ENCODE data around the gene HTT-AS.

HTT-AS gene

DNA sequence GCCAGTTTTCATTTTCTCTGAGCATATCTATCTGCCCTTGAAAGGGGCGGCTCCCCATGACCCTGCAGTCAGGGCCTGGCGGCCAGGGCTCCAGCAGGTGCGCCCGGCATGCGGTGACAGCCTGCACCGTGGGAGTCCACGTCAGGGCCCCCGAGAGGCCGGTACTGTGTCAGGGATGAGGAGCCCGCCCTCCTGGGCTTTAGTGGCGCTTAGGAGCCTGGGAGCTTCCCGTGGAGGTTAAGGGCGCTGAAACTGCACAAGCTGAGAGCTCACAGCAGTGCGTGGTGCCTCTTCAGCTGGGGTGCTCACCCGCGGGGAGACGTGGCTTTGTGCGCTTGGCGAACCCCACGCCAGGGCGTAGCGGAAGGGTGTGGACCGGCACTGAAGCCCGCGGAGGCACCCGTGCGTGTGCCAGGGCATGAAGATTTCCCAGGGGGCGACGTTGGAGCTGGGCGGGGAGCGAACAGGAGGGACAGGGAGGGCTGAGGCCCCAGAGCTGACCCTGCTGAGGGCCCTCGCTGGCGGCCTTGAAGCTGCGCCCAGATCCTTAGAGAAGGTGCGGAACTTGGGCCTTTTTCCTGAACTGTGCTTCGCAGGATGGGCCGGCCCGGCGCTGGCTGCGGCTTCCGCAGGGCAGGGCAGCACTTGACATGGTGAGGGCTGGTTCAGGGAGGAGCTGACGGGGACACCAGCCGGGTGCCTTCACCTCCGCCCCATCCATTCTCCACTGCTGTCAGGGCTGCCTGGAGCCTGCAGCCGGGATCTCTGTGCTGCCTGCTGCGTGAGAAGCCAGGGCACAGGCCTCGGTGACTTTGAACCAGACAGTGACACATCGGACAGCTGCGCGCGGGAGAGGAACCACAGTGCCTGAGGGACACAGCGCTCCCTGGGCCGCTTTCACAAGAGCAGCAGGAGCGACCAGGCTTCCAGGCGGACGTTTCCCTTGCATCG is 32.9 kb downstream of the HTT-AS start:
- Histone ChIP-seq H3K9me3 (no peaks in the 10 kb centered on the region), H3K4me3 (peak overlapping the region; percentile 49 to 52), H3K27ac (peak overlapping the region; percentile 13 to 64), H3K36me3 (no peaks in the 10 kb centered on the region), H3K4me1 (peaks cover 0 to 33% (median 19%) of the 10 kb centered on the region in 4 donors), H3K27me3 (peaks cover 0 to 7% of the 10 kb centered on the region in 2 donors)
- intact Hi-C loops (cut with DNase I; ENCODE audit: low total_unique reads): no loop called here
- TF ChIP-seq, protein P1, sequence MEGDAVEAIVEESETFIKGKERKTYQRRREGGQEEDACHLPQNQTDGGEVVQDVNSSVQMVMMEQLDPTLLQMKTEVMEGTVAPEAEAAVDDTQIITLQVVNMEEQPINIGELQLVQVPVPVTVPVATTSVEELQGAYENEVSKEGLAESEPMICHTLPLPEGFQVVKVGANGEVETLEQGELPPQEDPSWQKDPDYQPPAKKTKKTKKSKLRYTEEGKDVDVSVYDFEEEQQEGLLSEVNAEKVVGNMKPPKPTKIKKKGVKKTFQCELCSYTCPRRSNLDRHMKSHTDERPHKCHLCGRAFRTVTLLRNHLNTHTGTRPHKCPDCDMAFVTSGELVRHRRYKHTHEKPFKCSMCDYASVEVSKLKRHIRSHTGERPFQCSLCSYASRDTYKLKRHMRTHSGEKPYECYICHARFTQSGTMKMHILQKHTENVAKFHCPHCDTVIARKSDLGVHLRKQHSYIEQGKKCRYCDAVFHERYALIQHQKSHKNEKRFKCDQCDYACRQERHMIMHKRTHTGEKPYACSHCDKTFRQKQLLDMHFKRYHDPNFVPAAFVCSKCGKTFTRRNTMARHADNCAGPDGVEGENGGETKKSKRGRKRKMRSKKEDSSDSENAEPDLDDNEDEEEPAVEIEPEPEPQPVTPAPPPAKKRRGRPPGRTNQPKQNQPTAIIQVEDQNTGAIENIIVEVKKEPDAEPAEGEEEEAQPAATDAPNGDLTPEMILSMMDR (IDR thresholded peaks at IDR 0.05): no peak
- peak; percentile 67 to 79 for DNase-seq

DNA sequence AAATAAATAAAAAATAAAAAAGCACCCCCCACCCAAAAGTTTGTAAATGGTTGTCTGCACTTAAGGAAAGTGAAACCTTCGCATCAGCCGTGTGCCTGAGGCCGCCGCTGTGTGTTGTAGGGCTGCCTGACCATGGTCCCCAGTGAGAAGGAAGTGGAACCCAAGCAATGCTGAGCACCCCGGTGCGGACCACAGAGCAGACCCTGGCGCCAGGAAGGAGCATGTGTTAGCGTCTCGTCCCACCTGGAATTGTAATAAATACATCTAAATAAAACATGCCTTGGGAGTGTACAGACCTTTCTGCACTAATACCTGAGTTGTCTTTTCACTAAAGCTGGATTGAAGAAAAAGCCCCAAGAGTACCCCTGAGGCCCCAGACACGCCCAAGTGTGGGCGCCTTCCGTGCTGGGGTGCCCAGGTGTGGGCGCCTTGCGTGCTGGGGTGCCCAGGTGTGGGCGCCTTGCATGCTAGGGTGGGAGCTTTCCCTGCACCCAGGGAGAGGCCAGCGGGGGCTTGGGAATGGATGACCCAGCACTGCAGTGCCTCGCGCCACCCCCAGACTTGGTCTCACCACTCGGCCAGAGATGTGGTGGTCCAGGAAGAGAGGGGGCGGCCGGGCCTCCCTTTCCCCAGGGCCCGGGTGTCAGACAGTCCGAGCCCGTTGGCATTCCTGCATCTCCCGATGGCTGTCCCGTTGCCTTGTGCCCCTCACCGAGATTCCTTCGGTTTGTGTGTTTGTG is 33.7 kb downstream of the HTT-AS start:
- Histone ChIP-seq H3K27me3 (peaks cover 0 to 7% of the 10 kb centered on the region in 2 donors), H3K9me3 (no peaks in the 10 kb centered on the region), H3K36me3 (no peaks in the 10 kb centered on the region), H3K4me1 (peaks cover 0 to 33% (median 19%) of the 10 kb centered on the region in 4 donors), H3K4me3 (peak overlapping the region; percentile 49 to 52), H3K27ac (no peak overlapping the region)
- TF ChIP-seq, protein P1 (IDR thresholded peaks at IDR 0.05): no peak
- no peak for DNase-seq
- intact Hi-C loops (cut with DNase I; ENCODE audit: low total_unique reads): no loop called here

DNA sequence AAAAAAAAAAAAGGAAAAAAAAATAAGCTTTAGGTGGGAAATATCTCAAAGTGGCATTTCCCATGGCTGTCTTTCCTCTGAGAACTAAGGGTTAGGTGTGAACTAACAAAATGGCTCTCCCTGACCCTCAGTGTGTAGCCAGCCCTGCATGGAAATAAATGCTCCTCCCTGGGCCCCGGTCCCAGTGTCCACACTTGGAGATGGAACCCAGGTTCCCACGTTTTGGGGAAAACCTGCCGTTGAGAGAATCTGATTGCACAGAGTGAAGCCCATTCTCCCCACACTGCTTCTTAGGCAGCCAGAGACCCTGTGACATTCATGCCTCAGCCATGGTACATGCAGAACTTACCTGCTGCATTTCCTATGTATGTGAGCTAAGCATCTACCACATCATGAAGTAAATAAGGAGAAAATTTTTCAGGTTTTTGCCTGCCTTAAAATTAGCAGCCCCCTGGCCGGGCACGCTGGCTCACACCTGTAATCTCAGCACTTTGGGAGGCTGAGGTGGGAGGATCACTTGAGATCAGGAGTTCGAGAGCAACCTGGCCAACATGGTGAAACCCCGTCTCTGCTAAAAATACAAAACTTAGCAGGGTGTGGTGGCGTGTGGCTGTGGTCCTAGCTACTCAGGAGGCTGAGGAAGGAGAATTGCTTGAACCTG is 34.5 kb downstream of the HTT-AS start:
- TF ChIP-seq, protein P1 (IDR thresholded peaks at IDR 0.05): no peak
- Histone ChIP-seq H3K27ac (no peak overlapping the region), H3K36me3 (no peaks in the 10 kb centered on the region), H3K4me1 (peaks cover 0 to 33% (median 19%) of the 10 kb centered on the region in 4 donors), H3K27me3 (peaks cover 0 to 4% of the 10 kb centered on the region in 2 donors), H3K9me3 (no peaks in the 10 kb centered on the region), H3K4me3 (no peak overlapping the region)
- DNase-seq: no peak
- intact Hi-C loops (cut with DNase I; ENCODE audit: low total_unique reads): loop anchor here (5.0 kb wide), 1 partner anchor 278 kb away; no protein-coding TSS in a partner anchor

DNA sequence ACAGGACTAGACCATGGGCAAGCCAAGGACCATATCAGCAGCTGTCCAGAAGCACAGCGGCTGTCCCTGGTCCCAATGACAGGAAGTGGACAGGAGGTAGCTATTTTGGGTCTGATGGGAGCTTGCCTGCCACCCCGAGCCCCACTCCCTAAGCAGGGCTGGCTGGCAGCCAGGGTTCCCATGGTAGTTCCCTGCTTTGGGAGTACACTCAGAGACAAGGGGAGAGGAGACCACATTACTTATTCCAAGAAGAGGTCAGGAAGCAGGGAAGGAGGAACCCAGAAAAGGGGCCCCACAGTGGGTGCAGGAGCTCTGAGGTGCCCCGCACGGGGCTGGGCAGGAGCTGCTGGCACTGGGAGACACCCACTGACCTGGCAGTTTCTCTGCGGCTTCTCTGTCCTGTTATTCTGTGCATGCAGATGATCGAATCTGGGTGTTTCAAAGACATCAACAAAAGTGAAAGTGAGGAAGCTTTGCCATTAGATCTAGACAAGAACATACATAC is 36.3 kb downstream of the HTT-AS start:
- H3K27ac ChIP-seq: no peak overlapping the region
- H3K4me3 ChIP-seq: peak overlapping the region; percentile 2 to 32
- intact Hi-C loops (cut with DNase I; ENCODE audit: low total_unique reads): loop anchor here (5.0 kb wide), 1 partner anchor 276 kb away; no protein-coding TSS in a partner anchor
- TF ChIP-seq, protein P1 (IDR thresholded peaks at IDR 0.05): no peak
- peak; percentile 50 to 59 for DNase-seq
- no peaks in the 10 kb centered on the region for H3K36me3 ChIP-seq
- peaks cover 0 to 33% (median 19%) of the 10 kb centered on the region in 4 donors for H3K4me1 ChIP-seq
- no peaks in the 10 kb centered on the region for H3K9me3 ChIP-seq
- H3K27me3 ChIP-seq: peaks cover 0 to 3% of the 10 kb centered on the region in 2 donors
